A204.1 (cell line): Measurements from ENCODE around the gene MTMR6.

Experiments
- FAIRE-seq: peaks from 2 replicates; lab custom pipeline; 2012; peaks lifted over from hg19 to GRCh38; lab: Jason Lieb, UNC

Gene MTMR6

GRCh38 chr13:25276748-25277147, 10.5 kb downstream of the MTMR6 start:
- FAIRE-seq, result no peak

DNA sequence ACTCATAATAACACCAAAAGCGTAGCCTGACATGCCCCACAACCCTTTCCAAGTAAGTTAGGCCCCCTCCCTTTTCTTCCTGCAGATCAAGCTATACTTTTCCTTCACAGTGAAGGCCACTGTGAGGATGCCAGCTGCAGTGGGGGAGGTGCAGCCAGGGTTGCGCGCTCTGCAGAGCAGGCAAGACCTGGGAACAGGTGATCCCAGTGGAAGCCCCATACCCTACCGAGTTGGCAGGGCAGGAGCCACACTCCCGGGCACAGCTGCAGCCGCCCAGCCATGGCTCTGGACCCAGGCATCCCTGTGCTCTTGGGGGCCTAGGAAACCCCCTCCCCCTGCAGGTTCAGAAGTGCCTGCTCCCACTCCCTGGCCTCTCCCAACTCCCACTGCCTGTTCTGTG, 18.7 kb downstream of the MTMR6 start:
- no peak for FAIRE-seq

DNA sequence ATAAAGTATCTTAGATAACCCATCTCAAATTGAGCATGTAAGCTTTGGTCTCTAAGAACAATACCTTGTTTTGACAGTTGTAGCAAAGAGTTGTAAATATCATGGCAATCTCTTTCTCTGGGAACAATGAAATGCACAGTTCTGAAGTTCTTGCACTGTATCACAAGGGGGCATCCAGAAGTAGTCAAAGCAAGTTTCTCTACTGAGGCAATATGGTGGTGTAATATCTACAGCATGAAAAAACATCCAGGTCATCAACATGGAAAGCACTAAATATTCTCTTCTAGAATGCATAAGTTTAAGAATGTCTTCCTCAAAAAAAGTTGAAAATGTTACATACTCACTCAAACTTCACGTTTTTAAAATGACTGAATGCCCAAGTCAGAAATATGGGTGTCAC, 19.6 kb downstream of the MTMR6 start:
- FAIRE-seq, result no peak

DNA sequence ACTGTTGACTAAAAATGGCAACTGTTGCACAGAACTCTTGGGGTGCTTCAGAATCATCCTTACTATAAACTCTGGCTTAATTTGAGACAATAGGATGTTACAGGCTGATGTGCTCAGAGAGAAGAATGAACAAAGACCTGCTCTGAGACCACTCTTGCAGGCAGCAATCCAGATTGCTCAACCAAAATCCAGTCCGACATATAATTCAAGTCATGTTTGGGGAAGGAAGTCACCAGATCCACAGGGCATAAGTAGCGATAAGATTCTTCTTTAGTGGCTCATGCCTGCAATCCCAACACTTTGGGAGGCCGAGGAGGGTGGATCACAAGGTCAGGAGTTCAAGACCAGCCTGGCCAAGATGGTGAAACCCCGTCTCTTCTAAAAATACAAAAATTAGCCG, 20.6 kb downstream of the MTMR6 start:
- FAIRE-seq, result no peak

GRCh38 chr13:25262261-25262660, 25.0 kb downstream of the MTMR6 start:
- FAIRE-seq, result no peak

DNA sequence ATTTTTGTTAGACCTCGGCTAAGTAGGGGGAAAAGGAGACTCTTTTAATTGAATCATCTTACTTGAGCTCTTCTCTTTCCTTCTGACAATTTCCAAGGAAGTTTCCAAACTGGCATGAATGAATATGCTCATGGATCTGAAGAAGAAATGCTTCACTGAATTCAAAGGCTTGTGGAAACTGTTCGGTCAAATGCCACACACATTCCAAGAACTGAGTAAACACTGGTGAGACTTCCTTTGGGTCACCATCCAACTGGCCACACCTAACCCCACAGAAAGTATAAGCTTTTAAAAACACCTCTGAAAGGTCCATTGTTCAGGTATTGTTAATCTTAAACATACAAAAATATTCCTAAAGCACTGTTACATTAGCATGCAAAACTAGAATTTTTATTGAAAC, 33.6 kb downstream of the MTMR6 start:
- no peak for FAIRE-seq

GRCh38 chr13:25252752-25253151, 34.5 kb downstream of the MTMR6 start:
- FAIRE-seq, result no peak

DNA sequence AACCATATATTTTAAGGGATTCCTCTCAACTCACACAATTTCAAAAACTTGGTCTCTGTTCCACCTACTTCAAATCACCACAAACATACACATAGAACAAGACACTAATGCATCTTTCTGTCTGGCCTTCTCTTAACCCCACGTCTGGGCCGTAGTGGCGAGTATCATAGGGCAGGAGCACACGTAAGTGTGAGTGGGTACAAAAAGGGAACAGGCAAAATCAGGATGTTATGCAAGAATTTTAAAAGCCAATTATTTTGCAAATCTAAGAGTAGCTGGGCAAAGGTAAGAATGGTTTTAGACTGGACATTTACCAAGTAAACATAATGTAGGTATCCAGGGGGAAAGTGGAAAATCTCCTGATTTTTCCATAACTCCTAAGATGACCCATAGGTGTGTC, 35.1 kb downstream of the MTMR6 start:
- FAIRE-seq, result no peak

- FAIRE-seq, result peak; percentile 85
These were observed 38.2 kb downstream of the MTMR6 start for GRCh38 chr13:25249001-25249543.

GRCh38 chr13:25248071-25248470, 39.2 kb downstream of the MTMR6 start:
- peak; percentile 9 for FAIRE-seq

- no peak for FAIRE-seq
These were observed 39.9 kb downstream of the MTMR6 start for GRCh38 chr13:25247360-25247759.

DNA sequence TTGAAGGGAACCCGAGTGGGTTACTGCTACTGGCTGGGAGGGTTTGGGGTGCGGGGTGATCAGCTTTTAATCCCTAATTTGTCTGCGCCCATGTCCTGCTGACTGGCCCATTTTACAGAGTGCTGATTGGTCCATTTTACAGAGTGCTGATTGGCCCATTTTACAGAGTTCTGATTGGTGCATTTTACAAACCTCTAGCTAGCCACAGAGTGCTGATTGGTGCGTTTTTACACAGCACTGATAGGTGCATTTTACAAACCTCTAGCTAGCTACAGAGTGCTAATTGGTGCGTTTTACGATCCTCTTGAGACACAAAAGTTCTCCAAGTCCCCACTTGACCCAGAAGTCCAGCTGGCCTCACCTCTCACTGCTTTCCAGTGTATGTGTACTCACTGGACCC, 43.2 kb downstream of the MTMR6 start:
- FAIRE-seq, result no peak

DNA sequence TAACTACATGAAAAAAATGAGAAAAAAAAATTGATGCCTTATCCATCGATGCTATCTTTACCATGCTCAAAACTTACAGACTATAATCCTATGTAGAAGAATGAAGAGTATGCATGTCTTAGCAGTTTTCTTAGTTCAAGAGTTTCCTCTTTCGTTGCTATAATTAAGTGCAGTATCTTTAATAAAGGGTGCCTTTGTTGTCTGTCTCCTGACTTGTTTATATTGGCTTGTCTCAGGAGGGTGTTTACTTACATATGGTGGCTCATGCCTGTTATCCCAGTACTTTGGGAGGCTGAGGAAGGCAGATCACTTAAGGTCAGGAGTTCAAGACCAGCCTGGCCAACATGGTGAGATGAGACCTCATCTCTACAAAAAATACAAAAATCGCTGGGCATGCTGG, 44.3 kb downstream of the MTMR6 start:
- FAIRE-seq, result no peak

DNA sequence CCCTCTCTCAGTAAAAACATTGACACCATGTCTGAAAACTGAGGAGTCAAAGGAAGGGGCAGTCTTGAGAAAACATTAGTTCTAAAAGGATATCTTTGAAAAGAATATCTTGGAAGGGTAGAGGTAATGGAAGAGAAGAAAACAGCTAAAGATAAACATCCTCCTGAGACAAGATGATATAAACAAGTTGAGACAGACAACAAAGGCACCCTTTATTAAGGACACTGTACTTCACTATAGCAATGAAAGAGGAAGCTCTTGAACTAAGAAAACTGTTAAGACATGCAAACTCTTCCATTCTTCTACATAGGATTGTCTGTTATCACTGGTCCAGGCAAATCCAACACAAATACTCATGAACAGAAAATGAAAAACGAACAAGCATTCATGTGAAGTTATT, 46.3 kb downstream of the MTMR6 start:
- no peak for FAIRE-seq

- no peak for FAIRE-seq
These were observed 50.2 kb downstream of the MTMR6 start for GRCh38 chr13:25237083-25237482.

GRCh38 chr13:25233861-25234260, 53.4 kb downstream of the MTMR6 start:
- no peak for FAIRE-seq

GRCh38 chr13:25232937-25233515, 54.3 kb downstream of the MTMR6 start:
- peak; percentile 86 for FAIRE-seq

DNA sequence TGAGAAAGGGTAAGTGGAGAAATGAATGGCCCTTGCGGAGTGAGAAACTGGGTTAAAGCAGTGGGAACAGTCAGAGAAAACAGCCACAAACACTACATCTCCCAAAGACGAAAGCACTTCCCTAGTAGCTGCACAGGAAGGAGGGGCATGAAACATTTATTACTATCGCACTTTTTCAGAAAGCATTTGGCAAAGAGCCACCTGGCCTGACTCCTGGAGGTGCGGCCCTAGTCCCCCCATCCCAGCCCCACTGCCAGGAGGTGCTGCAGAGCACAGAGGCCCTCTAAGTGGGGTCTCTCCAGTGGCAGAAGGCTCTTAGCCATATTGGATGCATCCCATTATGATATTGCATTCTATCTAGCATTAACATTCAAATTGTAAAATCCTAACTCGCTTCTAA, 55.8 kb downstream of the MTMR6 start:
- FAIRE-seq, result no peak

DNA sequence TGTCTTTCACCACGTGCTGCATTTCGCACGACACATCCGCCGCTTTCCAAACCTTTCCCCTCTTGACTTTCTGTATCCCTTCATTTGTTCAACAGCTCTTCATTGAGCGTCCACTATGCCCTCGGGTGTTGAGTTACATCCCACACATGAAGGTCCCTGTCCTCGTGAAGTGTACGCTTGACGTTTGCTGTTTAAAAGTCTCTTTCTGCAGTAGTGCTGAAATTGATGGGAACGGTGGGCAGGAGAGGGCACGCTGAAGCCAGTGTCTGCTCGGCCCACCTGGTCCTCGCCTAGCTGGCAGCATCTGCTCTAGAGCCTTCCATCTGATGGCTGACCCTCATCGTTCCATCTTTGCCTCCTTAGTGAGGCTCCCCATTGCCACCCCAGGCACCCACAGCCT, 59.6 kb downstream of the MTMR6 start:
- no peak for FAIRE-seq

DNA sequence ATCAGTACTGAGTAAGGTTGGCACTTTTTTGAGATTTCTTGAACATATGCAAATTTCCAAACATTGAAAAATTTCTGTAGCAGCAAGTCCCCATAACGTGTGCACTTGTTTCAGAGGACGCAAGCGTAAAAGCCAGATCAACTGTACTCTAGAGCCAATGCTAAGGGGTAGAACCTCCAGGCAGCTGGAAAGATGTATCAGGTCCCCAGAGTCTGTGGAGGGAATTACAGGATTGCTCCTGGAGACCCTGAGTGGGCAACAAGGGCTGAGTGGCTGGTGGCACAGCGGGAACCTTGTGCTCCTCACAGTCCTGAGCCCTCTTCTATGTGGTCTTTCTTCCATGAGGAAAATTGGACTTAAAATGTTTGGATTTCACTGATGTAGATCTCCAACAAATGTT, 61.3 kb downstream of the MTMR6 start:
- FAIRE-seq, result no peak

- no peak for FAIRE-seq
These were observed 63.1 kb downstream of the MTMR6 start for GRCh38 chr13:25224151-25224550.

GRCh38 chr13:25222740-25223139, 64.5 kb downstream of the MTMR6 start:
- no peak for FAIRE-seq

- no peak for FAIRE-seq
These were observed 69.3 kb downstream of the MTMR6 start for GRCh38 chr13:25218019-25218418.

DNA sequence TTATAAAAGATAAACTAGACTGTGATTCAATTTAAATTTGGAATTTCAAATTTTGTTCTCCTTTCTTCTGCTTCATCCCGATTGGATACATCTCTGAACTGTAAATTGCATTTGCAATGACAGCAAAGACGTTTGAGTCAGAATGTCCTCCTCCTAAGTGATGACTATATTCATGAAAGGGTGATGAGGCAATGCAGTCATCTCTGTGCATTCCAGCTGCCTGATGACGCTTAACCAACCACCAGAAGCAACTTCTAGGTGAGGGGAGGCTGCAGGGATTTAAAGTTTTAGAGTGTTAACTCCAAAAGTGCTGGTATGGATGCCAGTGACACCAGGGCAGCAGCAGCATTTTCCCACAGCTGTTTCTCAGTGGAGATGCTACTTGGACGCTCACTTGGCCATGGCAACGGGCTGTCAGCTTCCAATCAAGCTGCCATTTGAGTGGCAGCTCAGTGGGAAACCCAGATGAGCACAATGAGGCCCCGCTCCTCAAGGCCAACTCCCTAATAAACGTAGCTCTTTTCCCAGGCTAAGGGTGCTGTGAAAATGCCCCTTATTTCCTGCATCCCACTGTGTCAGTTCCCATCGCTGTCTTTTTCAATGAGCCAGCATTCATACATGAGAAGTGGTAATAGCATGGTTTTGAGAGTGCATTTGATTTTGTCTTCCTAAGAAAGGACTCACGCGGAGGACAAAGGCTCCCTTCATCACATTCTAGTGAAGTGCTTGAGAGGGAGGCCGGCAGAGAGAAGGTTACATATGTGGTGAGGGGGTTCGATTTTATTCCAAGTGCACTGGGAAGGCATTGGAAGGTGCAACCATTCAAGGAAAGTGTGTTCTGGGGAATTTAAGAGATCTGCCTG, 70.0 kb downstream of the MTMR6 start:
- FAIRE-seq, result no peak
